Activated T-cell treated with anti-CD3 and anti-CD28 coated beads, Interleukin-2, amount 50 U/mL, for 4 hours (primary cell): ENCODE results near the gene ENTPD1. TPM values are rescaled to one million over a fixed set of nuclear protein-coding genes. Genes with fewer than 3 reads are reported as not detected.

ENCODE experiments used
- ATAC-seq, 2 donors: fragments of 200-7000 bp; cut with Tn5 transposase; one replicate each; pipeline ENCODE4 v1.10.0; 2021
- DNase-seq: peaks from one replicate; pipeline ENCODE4 v3.0.0-alpha.2; 2020
- H3K27me3 Mint-ChIP-seq: one replicate; pipeline ENCODE4 v1.8.0; 2021; ENCODE audit warnings: low read depth, mixed read lengths
- H3K36me3 Mint-ChIP-seq: one replicate; pipeline ENCODE4 v1.8.0; 2022; ENCODE audit warnings: mixed read lengths; ENCODE audit not compliant: insufficient read depth
- H3K4me1 Mint-ChIP-seq: one replicate; pipeline ENCODE4 v1.8.0; 2021; ENCODE audit warnings: low read depth, mixed read lengths
- H3K4me3 Mint-ChIP-seq: one replicate; pipeline ENCODE4 v1.8.0; 2021; ENCODE audit warnings: mild to moderate bottlenecking, moderate library complexity, mixed read lengths
- H3K9me3 Mint-ChIP-seq: one replicate; pipeline ENCODE4 v1.8.0; 2021; ENCODE audit warnings: mixed read lengths
- total RNA-seq, 3 donors: library from RNA; stranded (reverse); gene quantifications; one replicate each; pipeline ENCODE4 v1.2.1, GENCODE V29; 2021

ENTPD1 gene
- total RNA-seq, 3 donors from 2014 or later, result 0.23 to 0.66 (median 0.57) TPM

- no peaks in the 10 kb centered on the region for H3K36me3 Mint-ChIP-seq
- no peak overlapping the region for H3K4me3 Mint-ChIP-seq
- H3K4me1 Mint-ChIP-seq, result peaks cover 11% of the 10 kb centered on the region
- ATAC-seq (no peak), DNase-seq (no peak)
- peaks cover 3% of the 10 kb centered on the region for H3K27me3 Mint-ChIP-seq
- H3K9me3 Mint-ChIP-seq, result no peaks in the 10 kb centered on the region
Observed at GRCh38 chr10:95818010-95818409, 62.0 kb downstream of the ENTPD1 start.

DNA sequence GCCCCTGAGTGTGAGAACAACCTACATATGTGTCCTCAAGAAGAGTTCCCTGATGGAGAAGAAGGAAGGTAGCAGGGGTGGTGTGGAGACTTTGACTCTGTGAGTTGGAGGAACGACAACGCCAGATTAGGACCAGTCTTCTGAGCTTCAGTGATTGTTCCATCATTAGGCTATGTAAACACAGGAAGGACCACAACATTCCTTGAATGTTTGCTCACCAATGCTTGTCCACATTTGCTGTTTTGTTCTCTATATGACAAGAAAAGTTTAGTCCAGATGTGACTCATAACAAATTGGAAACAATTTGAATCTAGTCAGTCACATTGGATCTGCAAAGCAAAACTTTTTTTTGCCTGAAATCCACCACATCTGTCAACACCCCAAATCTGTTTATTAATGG lies 62.7 kb downstream of the ENTPD1 start:
- Mint-ChIP-seq H3K27me3 (peaks cover 3% of the 10 kb centered on the region), H3K36me3 (no peaks in the 10 kb centered on the region), H3K9me3 (no peaks in the 10 kb centered on the region), H3K4me1 (peaks cover 11% of the 10 kb centered on the region), H3K4me3 (no peak overlapping the region)
- no peak for ATAC-seq
- no peak for DNase-seq

GRCh38 chr10:95819620-95820329 lies 63.8 kb downstream of the ENTPD1 start:
- no peaks in the 10 kb centered on the region for H3K36me3 Mint-ChIP-seq

GRCh38 chr10:95820363-95820762 lies 64.4 kb downstream of the ENTPD1 start:
- Mint-ChIP-seq H3K36me3 (no peaks in the 10 kb centered on the region), H3K27me3 (peaks cover 3% of the 10 kb centered on the region), H3K4me1 (peaks cover 7% of the 10 kb centered on the region), H3K9me3 (no peaks in the 10 kb centered on the region), H3K4me3 (no peak overlapping the region)
- DNase-seq, result no peak
- no peak for ATAC-seq

More at GRCh38 chr10:95819620-95820329, 63.8 kb downstream of the ENTPD1 start:
- Mint-ChIP-seq H3K9me3 (no peaks in the 10 kb centered on the region), H3K4me3 (no peak overlapping the region), H3K4me1 (peaks cover 8% of the 10 kb centered on the region), H3K27me3 (peaks cover 3% of the 10 kb centered on the region)
- ATAC-seq, result no peak
- DNase-seq, result no peak

- no peak for ATAC-seq
Observed at GRCh38 chr10:95821720-95822119, 65.8 kb downstream of the ENTPD1 start.

DNA sequence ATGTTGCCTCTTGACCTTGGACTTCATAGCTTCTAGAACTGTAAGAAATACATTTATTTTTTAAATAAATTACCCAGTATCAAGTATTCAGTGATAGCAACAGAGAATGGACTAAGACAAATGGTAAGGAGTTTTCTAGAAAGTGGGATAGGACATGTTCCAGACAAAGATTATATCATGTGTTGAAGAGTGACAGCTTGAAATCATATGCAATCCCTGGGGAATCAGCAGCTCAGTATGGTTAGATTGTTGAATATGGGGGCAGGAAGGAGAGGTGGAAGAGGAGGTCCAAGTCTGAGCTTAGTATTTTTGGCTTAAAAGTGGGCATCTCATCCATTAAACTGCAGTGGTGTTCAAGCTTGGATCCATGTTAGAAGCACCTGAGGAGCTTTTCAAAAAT lies 74.1 kb downstream of the ENTPD1 start:
- DNase-seq, result no peak
- no peak overlapping the region for H3K4me3 Mint-ChIP-seq

More at GRCh38 chr10:95821720-95822119, 65.8 kb downstream of the ENTPD1 start:
- Mint-ChIP-seq H3K9me3 (no peaks in the 10 kb centered on the region), H3K4me1 (peaks cover 7% of the 10 kb centered on the region), H3K27me3 (peaks cover 3% of the 10 kb centered on the region), H3K36me3 (no peaks in the 10 kb centered on the region), H3K4me3 (no peak overlapping the region)
- no peak for DNase-seq

DNA sequence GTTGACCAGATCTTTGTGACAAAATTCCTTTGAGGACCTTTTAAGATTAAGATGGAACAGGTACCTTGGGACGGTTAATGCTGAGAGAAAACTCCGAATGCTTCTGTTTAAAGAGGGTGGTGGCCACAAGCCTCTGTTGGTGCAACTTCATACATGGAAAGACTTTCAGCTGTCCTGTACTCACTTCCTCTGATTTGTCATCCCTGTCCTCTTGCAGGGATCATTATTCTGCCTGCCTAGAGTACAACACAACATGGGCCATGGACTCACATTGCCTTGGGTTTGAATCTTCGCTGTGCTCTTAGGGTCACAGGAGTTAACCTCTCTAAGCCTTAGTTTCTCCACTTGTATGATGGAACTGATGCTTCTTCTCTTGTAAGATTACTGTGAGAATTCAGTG lies 75.1 kb downstream of the ENTPD1 start:
- ATAC-seq, result no peak
- Mint-ChIP-seq H3K9me3 (peaks cover 3% of the 10 kb centered on the region), H3K36me3 (no peaks in the 10 kb centered on the region), H3K4me3 (no peak overlapping the region), H3K4me1 (peaks cover 26% of the 10 kb centered on the region), H3K27me3 (no peaks in the 10 kb centered on the region)
- no peak for DNase-seq

More for the DNA sequence above, 74.1 kb downstream of the ENTPD1 start:
- no peaks in the 10 kb centered on the region for H3K36me3 Mint-ChIP-seq
- peaks cover 1% of the 10 kb centered on the region for H3K9me3 Mint-ChIP-seq
- H3K4me1 Mint-ChIP-seq, result peaks cover 23% of the 10 kb centered on the region
- no peak for ATAC-seq
- H3K27me3 Mint-ChIP-seq, result no peaks in the 10 kb centered on the region

DNA sequence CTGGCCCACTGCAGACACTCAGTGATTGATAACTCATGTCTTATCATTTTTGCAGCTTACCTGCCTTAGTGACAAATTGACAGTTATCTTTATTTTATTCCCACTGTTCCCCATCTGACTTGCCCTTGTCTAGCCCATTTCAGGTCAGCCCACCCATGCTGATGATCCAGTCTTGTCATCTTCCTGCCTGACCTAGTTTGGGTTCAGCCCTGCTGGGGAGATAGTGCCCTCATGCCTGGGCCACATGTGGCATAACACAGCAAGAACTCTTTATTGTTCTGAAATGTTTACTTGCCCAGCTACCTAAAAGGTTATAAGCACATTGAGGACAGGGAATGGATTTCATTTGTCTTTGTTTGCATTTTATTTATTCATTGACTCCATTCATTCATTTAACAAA lies 75.6 kb downstream of the ENTPD1 start:
- peaks cover 3% of the 10 kb centered on the region for H3K9me3 Mint-ChIP-seq
- H3K4me3 Mint-ChIP-seq, result no peak overlapping the region
- no peaks in the 10 kb centered on the region for H3K36me3 Mint-ChIP-seq
- ATAC-seq (no peak), DNase-seq (no peak)
- no peaks in the 10 kb centered on the region for H3K27me3 Mint-ChIP-seq
- peaks cover 26% of the 10 kb centered on the region for H3K4me1 Mint-ChIP-seq

DNA sequence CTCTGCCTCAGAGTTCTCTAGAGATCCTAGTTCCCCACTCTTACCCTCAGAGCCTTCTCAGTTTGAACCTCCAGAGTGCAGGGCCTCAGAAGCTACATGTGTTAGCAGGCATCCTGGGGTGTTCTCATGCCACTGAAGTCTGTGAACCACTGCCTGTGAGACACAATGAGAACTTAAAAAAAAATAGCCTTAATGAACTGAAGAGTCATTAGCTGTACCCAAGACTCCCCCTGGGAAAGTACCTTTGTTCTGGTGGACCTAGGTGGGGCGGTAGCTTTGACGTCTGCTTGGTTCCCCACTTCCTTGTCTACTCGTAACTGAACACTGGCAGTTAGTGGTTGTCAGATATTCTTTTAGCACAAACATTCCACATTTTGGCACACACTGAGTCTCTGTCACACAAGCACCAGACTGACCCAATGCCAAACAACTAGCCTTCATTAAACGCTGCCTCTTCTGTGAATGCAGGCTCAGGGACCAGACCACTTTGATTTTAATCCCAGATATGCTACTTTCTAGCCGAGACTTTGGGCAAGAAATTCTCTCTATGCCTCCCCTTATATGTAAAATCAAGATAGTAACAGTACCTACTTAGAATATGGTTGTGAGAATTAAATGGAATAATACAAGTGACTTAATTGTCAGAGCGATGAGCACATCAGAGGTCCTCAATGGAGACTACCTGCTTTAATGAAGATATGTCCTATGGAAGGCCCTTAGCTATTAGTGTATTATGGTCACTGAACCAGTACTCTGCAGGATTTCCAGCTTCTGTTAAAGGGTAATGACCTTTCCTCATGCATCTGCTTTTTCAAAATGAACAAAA lies 76.5 kb downstream of the ENTPD1 start:
- DNase-seq, result peak; percentile 22
- ATAC-seq, result peak; percentile 34 to 88

DNA sequence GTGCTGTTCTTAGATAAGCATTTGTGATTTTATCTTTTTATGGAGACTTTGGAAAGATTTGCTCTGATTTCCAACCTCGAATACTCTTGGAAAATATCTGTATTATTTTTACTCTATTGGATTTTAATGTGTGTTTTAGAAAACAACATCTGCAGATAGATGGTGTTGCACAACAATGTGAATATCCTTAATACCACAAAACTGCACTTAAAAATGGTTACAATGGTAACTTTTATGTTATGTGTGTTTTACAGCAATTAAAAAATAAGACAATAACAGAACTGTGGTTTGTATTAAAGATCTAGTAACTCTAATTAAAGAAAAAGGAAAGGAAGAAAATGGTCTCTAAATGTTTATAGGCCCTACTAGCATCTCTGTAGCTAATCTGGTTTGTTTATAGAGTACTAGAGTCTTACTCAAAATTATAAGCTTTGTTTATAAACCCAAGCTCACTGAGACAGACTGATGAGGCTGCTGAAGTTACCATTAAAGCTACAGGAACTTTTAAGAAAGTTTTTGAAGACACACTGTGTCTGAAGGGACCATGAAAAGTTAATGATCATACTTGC lies 77.2 kb downstream of the ENTPD1 start:
- no peaks in the 10 kb centered on the region for H3K36me3 Mint-ChIP-seq
- no peaks in the 10 kb centered on the region for H3K27me3 Mint-ChIP-seq
- ATAC-seq (no peak), DNase-seq (no peak)
- H3K9me3 Mint-ChIP-seq, result peaks cover 3% of the 10 kb centered on the region
- H3K4me1 Mint-ChIP-seq, result peaks cover 27% of the 10 kb centered on the region
- no peak overlapping the region for H3K4me3 Mint-ChIP-seq

More for the DNA sequence above, 76.5 kb downstream of the ENTPD1 start:
- Mint-ChIP-seq H3K4me3 (peak overlapping the region; percentile 59), H3K9me3 (peaks cover 3% of the 10 kb centered on the region), H3K36me3 (no peaks in the 10 kb centered on the region), H3K27me3 (no peaks in the 10 kb centered on the region), H3K4me1 (peaks cover 26% of the 10 kb centered on the region)

- DNase-seq (no peak), ATAC-seq (no peak)
- H3K4me1 Mint-ChIP-seq, result peaks cover 28% of the 10 kb centered on the region
- H3K4me3 Mint-ChIP-seq, result no peak overlapping the region
- H3K9me3 Mint-ChIP-seq, result peaks cover 3% of the 10 kb centered on the region
- no peaks in the 10 kb centered on the region for H3K27me3 Mint-ChIP-seq
- no peaks in the 10 kb centered on the region for H3K36me3 Mint-ChIP-seq
Observed at GRCh38 chr10:95834406-95834805, 78.4 kb downstream of the ENTPD1 start.

DNA sequence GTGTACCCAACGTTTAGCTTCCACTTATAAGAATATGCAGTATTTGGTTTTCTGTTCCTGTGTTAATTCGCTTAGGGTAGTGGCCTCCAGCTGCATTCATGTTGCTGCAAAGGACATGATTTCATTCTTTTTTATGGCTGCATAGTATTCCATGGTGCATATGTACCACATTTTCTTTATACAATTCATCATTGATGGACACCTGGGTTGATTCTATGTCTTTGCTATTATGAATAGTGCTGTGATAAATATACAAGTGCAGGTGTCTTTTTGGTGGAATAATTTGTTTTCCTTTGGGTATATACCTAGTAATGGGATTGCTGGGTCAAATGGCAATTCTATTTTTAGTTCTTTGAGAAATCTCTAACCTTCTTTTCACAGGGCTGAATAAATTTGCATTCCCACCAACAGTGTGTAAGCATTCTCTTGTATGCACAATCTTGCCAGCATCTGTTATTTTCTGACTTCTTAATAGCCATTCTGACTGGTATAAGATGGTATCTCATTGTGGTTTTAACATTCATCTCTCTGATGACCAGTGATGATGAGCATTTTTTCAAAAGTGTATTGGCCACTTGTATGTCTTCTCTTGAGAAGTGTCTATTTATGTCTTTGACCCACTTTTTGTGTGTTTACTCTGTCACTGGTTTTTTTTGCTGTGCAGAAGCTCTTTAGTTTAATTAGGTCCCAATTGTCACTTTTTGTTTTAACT lies 79.3 kb downstream of the ENTPD1 start:
- no peaks in the 10 kb centered on the region for H3K36me3 Mint-ChIP-seq
- H3K9me3 Mint-ChIP-seq, result peaks cover 3% of the 10 kb centered on the region
- H3K4me1 Mint-ChIP-seq, result peaks cover 28% of the 10 kb centered on the region
- ATAC-seq, result no peak
- H3K4me3 Mint-ChIP-seq, result no peak overlapping the region
- DNase-seq, result no peak
- H3K27me3 Mint-ChIP-seq, result no peaks in the 10 kb centered on the region

GRCh38 chr10:95835911-95836310 lies 79.9 kb downstream of the ENTPD1 start:
- no peak overlapping the region for H3K4me3 Mint-ChIP-seq
- peaks cover 3% of the 10 kb centered on the region for H3K9me3 Mint-ChIP-seq
- ATAC-seq (no peak), DNase-seq (no peak)
- peaks cover 27% of the 10 kb centered on the region for H3K4me1 Mint-ChIP-seq
- no peaks in the 10 kb centered on the region for H3K27me3 Mint-ChIP-seq
- H3K36me3 Mint-ChIP-seq, result no peaks in the 10 kb centered on the region
